Cortex of kidney (tissue), 1 donor: ENCODE data around the gene OR6B1.
"Not testable (repeated sequence)": the region's sequence is repeated elsewhere in the genome, so short reads cannot be mapped to it uniquely, and the experiment has no call there.

Experiments used
- DNase-seq: peaks from one replicate; lab custom pipeline; 2025; lab: John Stamatoyannopoulos, UW

OR6B1 gene

DNA sequence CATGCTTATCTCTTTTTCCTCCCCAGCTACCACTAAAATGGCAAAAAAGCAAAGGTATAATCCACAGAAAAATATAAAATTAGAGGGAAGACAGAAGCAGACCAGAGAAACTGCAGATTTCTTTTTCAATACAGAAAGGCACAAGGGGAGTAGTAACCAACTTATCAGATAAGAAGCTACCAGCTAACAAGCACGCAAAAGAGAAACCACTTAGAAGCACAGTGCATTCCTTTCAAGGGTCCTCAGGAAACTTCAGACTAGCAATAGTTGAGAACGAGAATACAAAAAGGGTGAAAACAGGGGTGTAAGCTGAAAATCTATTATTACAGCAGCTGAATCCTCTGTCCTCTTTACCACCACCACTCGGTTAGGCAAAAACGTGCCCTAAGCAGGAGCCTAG lies 38.8 kb downstream of the OR6B1 start:
- DNase-seq, result no peak

DNA sequence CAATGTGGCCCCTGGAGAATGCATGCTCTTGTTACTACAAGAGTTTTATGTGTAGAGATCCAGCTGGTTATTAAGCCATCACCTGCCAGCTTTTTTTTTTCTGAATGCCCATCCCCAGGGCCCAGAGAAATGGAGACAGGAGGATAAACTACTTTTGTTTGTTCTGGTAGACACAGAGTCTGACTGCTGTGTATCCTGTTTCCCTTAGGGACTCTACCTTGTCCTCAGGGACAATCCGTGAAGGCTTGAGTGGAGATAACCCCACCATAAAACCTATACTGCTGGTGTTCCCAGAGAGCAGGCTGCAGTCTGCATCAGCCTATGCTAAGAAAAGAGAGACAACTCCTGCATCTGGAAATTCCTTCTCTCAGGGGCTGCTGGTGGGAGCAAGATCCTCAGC lies 48.5 kb downstream of the OR6B1 start, which contains the start of gene OR2A5:
TSS of gene OR2A5 (plus strand) at position 301 of the 400 bp plus-strand sequence. CDS start 1,454 bp downstream, outside the sequence.
- DNase-seq, result no peak

DNA sequence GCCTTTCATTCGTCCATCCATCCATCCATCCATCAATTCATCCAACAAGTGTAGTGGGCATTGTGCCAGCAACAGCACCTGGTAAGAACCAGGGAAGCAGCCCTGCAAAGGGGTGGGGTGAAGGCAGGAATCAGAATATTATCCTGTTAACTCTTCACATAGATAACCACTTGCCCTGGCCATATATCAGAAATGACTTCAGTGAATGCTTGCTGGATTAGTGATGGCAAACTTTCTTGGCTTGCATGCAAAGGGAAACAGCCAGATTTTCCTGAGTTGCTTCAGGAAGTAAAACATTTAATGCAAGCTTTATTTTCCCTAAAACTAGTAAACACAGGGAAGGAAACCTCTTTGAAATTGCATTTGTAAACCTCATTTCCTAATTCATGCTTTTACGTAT lies 49.4 kb downstream of the OR6B1 start:
- no peak for DNase-seq

DNA sequence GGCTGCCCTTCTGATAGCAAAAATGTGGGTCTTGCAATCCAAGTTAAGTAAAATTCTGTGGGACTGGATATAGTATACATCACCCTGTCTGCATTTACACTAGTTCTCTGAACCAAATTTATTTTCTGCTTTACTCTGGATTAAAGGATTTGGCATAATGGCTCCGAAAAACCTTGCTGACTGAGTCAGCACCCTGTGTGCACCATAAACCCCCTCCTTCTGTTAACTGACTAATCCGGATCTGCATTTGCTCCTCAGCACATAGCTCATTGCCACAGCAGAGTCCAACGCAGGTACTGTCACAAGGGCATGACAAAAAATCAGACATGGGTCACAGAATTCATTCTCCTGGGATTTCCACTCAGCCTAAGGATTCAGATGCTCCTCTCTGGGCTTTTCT lies 50.0 kb downstream of the OR6B1 start:
- DNase-seq, result no peak

DNA sequence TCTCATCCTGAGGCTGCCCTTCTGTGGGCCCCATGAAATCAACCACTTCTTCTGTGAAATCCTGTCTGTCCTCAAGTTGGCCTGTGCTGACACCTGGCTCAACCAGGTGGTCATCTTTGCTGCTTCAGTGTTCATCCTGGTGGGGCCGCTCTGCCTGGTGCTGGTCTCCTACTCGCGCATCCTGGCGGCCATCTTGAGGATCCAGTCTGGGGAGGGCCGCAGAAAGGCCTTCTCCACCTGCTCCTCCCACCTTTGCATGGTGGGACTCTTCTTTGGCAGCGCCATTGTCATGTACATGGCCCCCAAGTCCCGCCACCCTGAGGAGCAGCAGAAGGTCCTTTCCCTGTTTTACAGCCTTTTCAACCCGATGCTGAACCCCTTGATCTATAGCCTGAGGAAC lies 50.8 kb downstream of the OR6B1 start:
- DNase-seq, result not testable (repeated sequence)

DNA sequence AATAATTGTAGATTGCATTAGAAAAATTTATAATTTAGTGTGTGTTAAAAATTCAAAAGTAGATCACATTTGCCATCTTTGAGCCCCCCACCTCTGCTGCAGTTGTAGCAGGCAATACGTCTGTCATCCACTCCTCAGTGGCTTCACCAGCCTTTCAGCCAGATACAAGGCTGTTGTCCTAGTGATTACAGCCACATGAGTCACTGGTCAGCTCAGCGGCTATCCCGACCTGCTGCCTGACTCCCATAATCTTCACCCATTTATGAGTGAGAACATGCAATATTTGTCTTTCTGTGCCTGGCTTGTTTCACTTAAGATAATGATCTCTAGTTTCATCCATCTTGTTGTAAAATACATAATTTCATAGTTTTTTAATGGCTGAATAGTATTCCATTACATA lies 57.8 kb downstream of the OR6B1 start:
- no peak for DNase-seq
